Common myeloid progenitor, CD34-positive (primary cell): Measurements from ENCODE around the gene TBL1X.

Source experiments
- CTCF ChIA-PET: fragments of 350-600 bp; sonication (Branson Sonifier 250); formaldehyde crosslinking; loops from one replicate; lab custom pipeline; 2021; ENCODE audit warnings: antibody characterized with exemption; lab: Charles Lee
- POLR2A ChIA-PET: fragments of 350-600 bp; sonication (Branson Sonifier 250); formaldehyde crosslinking; loops from one replicate; lab custom pipeline; 2021; ENCODE audit warnings: antibody characterized with exemption; lab: Charles Lee
- DNase-seq, 3 donors: peaks; one replicate each; pipeline versions ENCODE4 v3.0.0 to v3.0.0-alpha.2; 2013
- H3K27ac ChIP-seq, 2 experiments: 1 replicate in 1 of 2; 2 replicates in 1 of 2; pipeline ENCODE4 v1.7.0; 2013; ENCODE audit warnings: inconsistent platforms in 2 of 2, low read length in 2 of 2, mild to moderate bottlenecking in 2 of 2, low read depth in 1 of 2, moderate library complexity in 1 of 2; ENCODE audit not compliant: severe bottlenecking in 2 of 2, insufficient read depth in 1 of 2, poor library complexity in 1 of 2
- H3K27me3 ChIP-seq, 5 experiments: replicated peaks in 2 of 5; 1 replicate in 3 of 5; 2 replicates in 2 of 5; pipeline versions ENCODE4 v1.6.1 to v1.7.0; 2013; ENCODE audit warnings: low read length in 4 of 5, mild to moderate bottlenecking in 2 of 5, moderate library complexity in 2 of 5, inconsistent platforms in 1 of 5; ENCODE audit not compliant: insufficient read depth in 5 of 5, control insufficient read depth in 4 of 5
- H3K36me3 ChIP-seq, 4 experiments: 1 replicate in 2 of 4; 2 replicates in 2 of 4; pipeline versions ENCODE4 v1.6.1 to v1.7.0; 2013; ENCODE audit warnings: low read length in 3 of 4, control low read depth in 1 of 4, mild to moderate bottlenecking in 1 of 4; ENCODE audit not compliant: control insufficient read depth in 4 of 4, insufficient read depth in 4 of 4
- H3K4me1 ChIP-seq, 4 experiments: 1 replicate in 3 of 4; 2 replicates in 1 of 4; pipeline versions ENCODE4 v1.6.1 to v1.7.1; 2013; ENCODE audit warnings: low read length in 3 of 4, mild to moderate bottlenecking in 3 of 4, control low read depth in 1 of 4, inconsistent platforms in 1 of 4, moderate library complexity in 1 of 4; ENCODE audit not compliant: control insufficient read depth in 4 of 4, insufficient read depth in 4 of 4; ENCODE audit errors: control extremely low read depth in 1 of 4
- H3K4me3 ChIP-seq, 7 experiments: 1 replicate in 4 of 7; 2 replicates in 3 of 7; pipeline versions ENCODE4 v1.5.1 to v1.7.0; 2013; ENCODE audit warnings: mild to moderate bottlenecking in 7 of 7, low read length in 6 of 7, moderate library complexity in 6 of 7, inconsistent platforms in 2 of 7, low read depth in 2 of 7, control low read depth in 1 of 7; ENCODE audit not compliant: insufficient read depth in 4 of 7, control insufficient read depth in 1 of 7; ENCODE audit errors: extremely low read depth in 1 of 7
- H3K9me3 ChIP-seq, 5 experiments: 1 replicate in 4 of 5; 2 replicates in 1 of 5; pipeline versions ENCODE4 v1.6.1 to v1.7.1; 2013; ENCODE audit warnings: low read length in 4 of 5, mild to moderate bottlenecking in 2 of 5, inconsistent platforms in 1 of 5, low read depth in 1 of 5, moderate library complexity in 1 of 5; ENCODE audit not compliant: control insufficient read depth in 4 of 5, insufficient read depth in 2 of 5; ENCODE audit errors: control extremely low read depth in 1 of 5
- WGBS: methylation state at CpG from one replicate; pipeline ENCODE4 v1.1.5; 2013; ENCODE audit not compliant: insufficient coverage; 5-methylcytosine and 5-hydroxymethylcytosine counted together

TBL1X gene

DNA sequence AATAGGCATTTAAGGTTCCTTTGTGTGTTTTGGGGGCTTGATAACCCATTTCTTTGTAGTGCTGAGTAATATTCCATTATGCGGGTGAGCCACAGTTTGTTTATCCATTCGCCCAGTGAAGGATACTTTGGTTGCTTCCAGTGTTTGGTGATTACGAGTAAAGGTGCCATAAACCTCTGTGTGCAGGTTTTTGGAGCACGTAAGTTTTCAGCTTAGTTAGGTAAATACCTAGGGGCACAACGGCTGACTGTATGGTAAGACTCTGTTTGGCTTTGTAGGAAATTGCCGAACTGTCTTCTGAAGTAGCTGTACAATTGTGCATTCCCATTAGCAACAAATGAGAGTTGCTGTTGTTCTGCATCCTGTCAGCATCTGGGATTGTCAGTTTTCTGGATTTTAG lies 3.8 kb upstream of the TBL1X start:
- ChIA-PET CTCF (interaction anchor here (0.9 kb wide), 1 partner anchor 127 kb away, joined by 3 read pairs; no protein-coding TSS in a partner anchor), POLR2A (no interaction called here)
- no peaks in the 10 kb centered on the region for H3K36me3 ChIP-seq
- peaks cover 2 to 34% (median 22%) of the 10 kb centered on the region in 4 experiments for H3K4me1 ChIP-seq
- no peak overlapping the region for H3K27ac ChIP-seq
- H3K9me3 ChIP-seq = no peaks in the 10 kb centered on the region
- DNase-seq = no peak
- peaks cover 0 to 35% (median 0%) of the 10 kb centered on the region in 5 experiments for H3K27me3 ChIP-seq
- 76% methylated on average over 6 of the region's 6 CpGs for WGBS
- H3K4me3 ChIP-seq = no peak overlapping the region

- Histone ChIP-seq H3K36me3 (no peaks in the 10 kb centered on the region), H3K27me3 (peaks cover 0 to 48% (median 0%) of the 10 kb centered on the region in 5 experiments), H3K4me3 (peak overlapping the region in 1 of 7 experiments; percentile 6), H3K9me3 (no peaks in the 10 kb centered on the region), H3K4me1 (peaks cover 10 to 40% (median 30%) of the 10 kb centered on the region in 4 experiments), H3K27ac (no peak overlapping the region)
- ChIA-PET POLR2A (interaction anchor here (1.5 kb wide), 1 partner anchor 121 kb away, joined by 5 read pairs; no protein-coding TSS in a partner anchor), CTCF (interaction anchor here (0.7 to 1.8 kb wide), 3 partner anchors 110 to 119 kb away, joined by 3 to 9 read pairs (median 3); no protein-coding TSS in a partner anchor)
- peak in 1 of 3 donors; percentile 7 for DNase-seq
- 36% methylated on average over 4 of the region's 6 CpGs for WGBS
Measured at GRCh38 chrX:9462456-9462855, 2.4 kb upstream of the TBL1X start.

DNA sequence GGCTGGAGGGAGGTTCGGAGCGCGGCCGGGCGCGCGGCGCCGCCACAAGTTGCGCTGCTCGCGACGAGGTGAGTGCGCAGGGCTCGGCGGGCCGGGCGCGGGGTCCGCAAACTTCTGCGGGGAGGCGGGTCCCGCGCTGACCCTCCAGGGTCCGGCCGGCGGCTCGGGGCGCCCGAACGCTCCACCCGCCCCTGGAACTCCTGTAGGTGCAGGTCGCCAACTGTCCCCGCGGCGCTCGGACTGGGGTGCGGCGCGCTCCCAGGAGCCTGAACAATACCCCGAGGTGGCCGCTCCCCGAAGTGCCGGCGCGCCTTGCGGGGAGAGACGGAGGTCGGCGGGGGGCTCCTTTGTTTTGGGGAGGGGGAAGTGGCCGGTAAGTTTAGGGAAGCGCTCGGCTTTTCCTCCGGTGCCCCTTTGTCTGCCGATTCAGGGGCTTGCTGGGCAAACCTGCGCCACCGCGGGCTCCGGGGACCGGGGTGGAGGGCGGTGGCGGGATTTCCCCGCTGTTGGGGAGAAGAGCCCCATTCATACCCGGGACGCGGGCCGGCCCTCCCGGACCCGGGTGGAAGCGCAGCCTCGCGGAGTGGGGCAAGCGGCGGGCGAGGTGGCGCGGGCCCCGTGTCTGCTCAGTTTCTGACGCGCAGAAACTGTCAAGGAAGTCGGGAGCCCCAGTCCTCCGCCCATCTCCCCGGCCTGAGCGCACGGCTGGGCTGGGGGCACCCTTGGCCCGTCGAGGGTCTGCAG lies 694 bp downstream of the TBL1X start:
- peak overlapping the region; percentile 48 to 75 (median 69) for H3K4me3 ChIP-seq
- peaks cover 10 to 40% (median 30%) of the 10 kb centered on the region in 4 experiments for H3K4me1 ChIP-seq
- CTCF ChIA-PET = no interaction called here
- WGBS = 3% methylated on average over 61 of the region's 87 CpGs
- peak in 2 of 3 donors; percentile 28 to 49 for DNase-seq
- H3K9me3 ChIP-seq = no peaks in the 10 kb centered on the region
- H3K36me3 ChIP-seq = peaks cover 0 to 2% (median 0%) of the 10 kb centered on the region in 4 experiments
- H3K27me3 ChIP-seq = peaks cover 0 to 60% (median 0%) of the 10 kb centered on the region in 5 experiments
- POLR2A ChIA-PET = no interaction called here
- no peak overlapping the region for H3K27ac ChIP-seq

DNA sequence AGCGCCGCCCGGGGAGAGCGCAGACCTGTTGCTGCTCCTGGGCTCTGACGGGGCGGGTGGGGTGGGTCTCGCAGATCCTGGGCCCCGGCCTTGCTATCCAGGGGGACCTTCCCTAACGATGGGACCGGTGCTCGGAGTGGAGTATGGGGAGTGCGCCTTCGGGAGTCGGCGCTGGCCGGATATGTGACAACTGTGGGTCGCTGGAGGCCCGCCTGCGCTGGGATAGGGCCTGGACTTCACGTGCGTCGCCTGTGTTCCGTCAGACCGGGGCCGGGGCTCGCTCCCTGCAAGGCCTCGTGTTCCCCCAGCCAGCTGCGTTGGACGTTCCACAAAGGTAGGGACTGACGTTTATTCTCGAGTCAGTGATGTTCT lies 1.3 kb downstream of the TBL1X start:
- H3K9me3 ChIP-seq = no peaks in the 10 kb centered on the region
- POLR2A ChIA-PET = no interaction called here
- DNase-seq = peak in 2 of 3 donors; percentile 47 to 48
- peaks cover 0 to 60% (median 0%) of the 10 kb centered on the region in 5 experiments for H3K27me3 ChIP-seq
- no peak overlapping the region for H3K27ac ChIP-seq
- CTCF ChIA-PET = no interaction called here
- H3K4me1 ChIP-seq = peaks cover 10 to 40% (median 30%) of the 10 kb centered on the region in 4 experiments
- peak overlapping the region in 6 of 7 experiments; percentile 47 to 75 (median 70) for H3K4me3 ChIP-seq
- 5% methylated on average over 23 of the region's 31 CpGs for WGBS
- H3K36me3 ChIP-seq = peaks cover 0 to 2% (median 0%) of the 10 kb centered on the region in 4 experiments

DNA sequence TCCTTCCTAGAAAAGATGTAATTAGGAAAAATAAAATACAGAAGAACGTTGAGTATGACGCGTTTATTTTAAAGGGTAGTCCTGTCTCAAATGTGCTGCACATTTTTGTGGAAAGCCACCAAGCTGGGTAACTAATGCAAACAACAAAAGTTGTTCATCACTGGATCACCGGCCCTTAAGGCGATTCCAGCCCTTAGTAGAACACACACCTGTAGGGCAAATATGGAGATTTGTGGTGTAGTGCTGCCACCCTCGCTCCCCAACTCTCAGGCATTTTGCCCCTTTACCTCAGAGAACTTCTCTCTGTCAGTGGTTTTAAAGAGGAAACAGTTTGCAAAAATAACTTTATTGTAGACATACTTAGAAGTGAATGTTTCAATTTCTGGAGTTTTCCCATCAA lies 1.9 kb downstream of the TBL1X start:
- CTCF ChIA-PET = no interaction called here
- peak in 1 of 3 donors; percentile 14 for DNase-seq
- POLR2A ChIA-PET = no interaction called here
- Histone ChIP-seq H3K27me3 (peaks cover 0 to 60% (median 0%) of the 10 kb centered on the region in 5 experiments), H3K27ac (no peak overlapping the region), H3K4me3 (peak overlapping the region in 5 of 7 experiments; percentile 47 to 75 (median 69)), H3K9me3 (no peaks in the 10 kb centered on the region), H3K36me3 (peaks cover 0 to 2% (median 0%) of the 10 kb centered on the region in 4 experiments), H3K4me1 (peaks cover 10 to 40% (median 30%) of the 10 kb centered on the region in 4 experiments)
- 26% methylated on average over 3 of the region's 6 CpGs for WGBS

DNA sequence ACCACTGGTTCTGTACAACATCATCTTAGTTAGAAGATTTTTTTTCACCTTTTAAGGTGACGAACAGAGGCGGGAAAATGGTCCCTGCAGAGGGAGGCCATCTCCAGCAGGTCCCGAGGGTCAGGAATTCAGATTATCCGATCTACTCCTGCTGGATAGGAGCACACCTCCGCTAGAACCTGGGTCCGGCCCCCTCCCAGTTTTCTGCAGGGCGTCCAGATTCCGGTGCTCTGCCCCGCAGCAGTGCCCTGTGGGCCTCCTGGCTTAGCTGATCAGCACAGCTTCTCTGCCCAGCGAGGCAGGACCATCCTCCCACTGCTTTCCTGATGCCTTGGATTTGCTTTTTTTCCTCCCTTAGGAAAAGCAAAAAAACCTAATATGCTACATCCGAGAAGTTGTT lies 2.3 kb downstream of the TBL1X start:
- WGBS = 49% methylated on average over 11 of the region's 11 CpGs
- Histone ChIP-seq H3K4me3 (no peak overlapping the region), H3K4me1 (peaks cover 10 to 39% (median 29%) of the 10 kb centered on the region in 4 experiments), H3K9me3 (no peaks in the 10 kb centered on the region), H3K27me3 (peaks cover 0 to 59% (median 0%) of the 10 kb centered on the region in 5 experiments), H3K27ac (no peak overlapping the region), H3K36me3 (peaks cover 0 to 2% (median 0%) of the 10 kb centered on the region in 4 experiments)
- ChIA-PET POLR2A (no interaction called here), CTCF (no interaction called here)
- DNase-seq = no peak

DNA sequence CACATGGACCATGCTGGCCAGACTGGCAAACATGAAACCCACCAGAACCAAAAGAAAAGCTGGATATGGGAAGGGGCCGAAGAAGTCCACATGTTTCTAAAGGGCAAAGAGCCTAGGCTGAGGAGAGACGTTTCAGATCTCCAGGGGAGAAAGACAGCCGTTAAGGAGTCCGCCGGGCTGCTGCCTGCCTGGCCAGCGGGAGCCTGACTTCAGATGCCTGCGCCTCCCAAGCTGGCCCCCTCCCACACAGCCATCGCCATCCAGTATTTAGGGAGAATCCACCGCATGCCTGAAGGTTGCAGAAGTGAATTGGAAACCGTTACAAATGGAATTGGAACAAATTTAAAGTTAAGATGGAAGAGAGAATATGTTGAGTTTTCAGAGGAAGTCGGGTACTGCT lies 2.9 kb downstream of the TBL1X start:
- H3K4me3 ChIP-seq = no peak overlapping the region
- H3K9me3 ChIP-seq = no peaks in the 10 kb centered on the region
- no peak for DNase-seq
- peaks cover 9 to 33% (median 23%) of the 10 kb centered on the region in 4 experiments for H3K4me1 ChIP-seq
- CTCF ChIA-PET = no interaction called here
- H3K27ac ChIP-seq = no peak overlapping the region
- POLR2A ChIA-PET = no interaction called here
- peaks cover 0 to 53% (median 0%) of the 10 kb centered on the region in 5 experiments for H3K27me3 ChIP-seq
- peaks cover 0 to 2% (median 0%) of the 10 kb centered on the region in 4 experiments for H3K36me3 ChIP-seq
- 67% methylated on average over 9 of the region's 11 CpGs for WGBS
